ENCODE measurements around the gene ADAMTS9.

GRCh38 chr3:64594134-64594533 lies 93.7 kb downstream of the ADAMTS9 start:
- TF ChIP-seq, protein P1, sequence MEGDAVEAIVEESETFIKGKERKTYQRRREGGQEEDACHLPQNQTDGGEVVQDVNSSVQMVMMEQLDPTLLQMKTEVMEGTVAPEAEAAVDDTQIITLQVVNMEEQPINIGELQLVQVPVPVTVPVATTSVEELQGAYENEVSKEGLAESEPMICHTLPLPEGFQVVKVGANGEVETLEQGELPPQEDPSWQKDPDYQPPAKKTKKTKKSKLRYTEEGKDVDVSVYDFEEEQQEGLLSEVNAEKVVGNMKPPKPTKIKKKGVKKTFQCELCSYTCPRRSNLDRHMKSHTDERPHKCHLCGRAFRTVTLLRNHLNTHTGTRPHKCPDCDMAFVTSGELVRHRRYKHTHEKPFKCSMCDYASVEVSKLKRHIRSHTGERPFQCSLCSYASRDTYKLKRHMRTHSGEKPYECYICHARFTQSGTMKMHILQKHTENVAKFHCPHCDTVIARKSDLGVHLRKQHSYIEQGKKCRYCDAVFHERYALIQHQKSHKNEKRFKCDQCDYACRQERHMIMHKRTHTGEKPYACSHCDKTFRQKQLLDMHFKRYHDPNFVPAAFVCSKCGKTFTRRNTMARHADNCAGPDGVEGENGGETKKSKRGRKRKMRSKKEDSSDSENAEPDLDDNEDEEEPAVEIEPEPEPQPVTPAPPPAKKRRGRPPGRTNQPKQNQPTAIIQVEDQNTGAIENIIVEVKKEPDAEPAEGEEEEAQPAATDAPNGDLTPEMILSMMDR (IDR thresholded peaks at IDR 0.05), result no peak
- TF ChIP-seq POLR2A (IDR thresholded peaks at IDR 0.05), result no peak

Data from heart left ventricle (tissue), 13 donors.